Testis (tissue), 2 donors: ENCODE results near the gene ABL1.

Experiments
- CTCF ChIP-seq, 3 experiments: fragments of 450-650 bp in 2 of 3; fragments of 200-600 bp in 1 of 3; sonication (generic) in 1 of 3; IDR thresholded peaks; one replicate each; pipeline ENCODE4 v1.5.1; 2016 to 2019; ENCODE audit warnings: antibody characterized with exemption in 3 of 3, mild to moderate bottlenecking in 2 of 3, moderate library complexity in 1 of 3
- POLR2A ChIP-seq: fragments of 450-650 bp; IDR thresholded peaks from one replicate; pipeline ENCODE4 v1.6.1; 2017; ENCODE audit warnings: antibody characterized with exemption, mild to moderate bottlenecking, moderate library complexity

- TF ChIP-seq CTCF (IDR thresholded peaks at IDR 0.05) (no peak), POLR2A (no peak)
Measured at GRCh38 chr9:130842545-130842944, 7.5 kb downstream of the ABL1 start.
